Stomach (tissue), 4 donors: ENCODE data around the gene VEPH1.

Experiments
- EP300 ChIP-seq: sonication (generic); formaldehyde crosslinking; IDR thresholded peaks from one replicate; pipeline ENCODE4 v1.6.1; 2017; ENCODE audit warnings: antibody characterized with exemption
- POLR2A ChIP-seq, 4 donors: fragments of 450-650 bp; IDR thresholded peaks; one replicate each; pipeline ENCODE4 v1.6.1; 2016; ENCODE audit warnings: antibody characterized with exemption in 4 of 4, control low read depth in 2 of 4, mild to moderate bottlenecking in 1 of 4, moderate library complexity in 1 of 4
- POLR2AphosphoS5 ChIP-seq, 3 donors: sonication (generic); formaldehyde crosslinking; IDR thresholded peaks; one replicate each; pipeline ENCODE4 v1.6.1; 2016; ENCODE audit warnings: antibody characterized with exemption in 3 of 3
- TF ChIP-seq, protein P1 (sequence below), 7 experiments: fragments of 450-650 bp in 4 of 7; fragments of 200-600 bp in 3 of 7; sonication (generic) in 3 of 7; IDR thresholded peaks; one replicate each; pipeline ENCODE4 v1.5.1; 2016 to 2019; ENCODE audit warnings: antibody characterized with exemption in 7 of 7, control low read depth in 2 of 7, mild to moderate bottlenecking in 1 of 7

DNA sequence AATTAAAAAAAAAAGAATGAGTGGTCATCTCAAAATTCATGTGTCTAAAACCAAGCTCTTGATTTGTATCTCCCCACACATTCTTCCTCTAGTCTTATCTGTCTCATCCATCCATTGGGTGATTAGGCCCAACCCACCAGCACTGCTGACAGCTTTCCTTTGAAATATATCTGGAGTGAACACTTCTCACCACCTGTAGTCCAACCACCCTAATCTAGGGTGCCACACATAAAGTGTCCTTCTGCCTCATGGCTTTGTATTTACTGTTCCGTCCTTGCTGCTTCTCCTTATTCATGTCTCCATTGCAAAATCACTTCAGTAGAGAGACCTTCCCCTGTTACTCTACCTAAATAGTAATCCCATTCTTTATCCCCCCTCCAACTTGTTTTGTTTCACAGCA lies 149.0 kb downstream of the VEPH1 start:
- TF ChIP-seq, protein P1, sequence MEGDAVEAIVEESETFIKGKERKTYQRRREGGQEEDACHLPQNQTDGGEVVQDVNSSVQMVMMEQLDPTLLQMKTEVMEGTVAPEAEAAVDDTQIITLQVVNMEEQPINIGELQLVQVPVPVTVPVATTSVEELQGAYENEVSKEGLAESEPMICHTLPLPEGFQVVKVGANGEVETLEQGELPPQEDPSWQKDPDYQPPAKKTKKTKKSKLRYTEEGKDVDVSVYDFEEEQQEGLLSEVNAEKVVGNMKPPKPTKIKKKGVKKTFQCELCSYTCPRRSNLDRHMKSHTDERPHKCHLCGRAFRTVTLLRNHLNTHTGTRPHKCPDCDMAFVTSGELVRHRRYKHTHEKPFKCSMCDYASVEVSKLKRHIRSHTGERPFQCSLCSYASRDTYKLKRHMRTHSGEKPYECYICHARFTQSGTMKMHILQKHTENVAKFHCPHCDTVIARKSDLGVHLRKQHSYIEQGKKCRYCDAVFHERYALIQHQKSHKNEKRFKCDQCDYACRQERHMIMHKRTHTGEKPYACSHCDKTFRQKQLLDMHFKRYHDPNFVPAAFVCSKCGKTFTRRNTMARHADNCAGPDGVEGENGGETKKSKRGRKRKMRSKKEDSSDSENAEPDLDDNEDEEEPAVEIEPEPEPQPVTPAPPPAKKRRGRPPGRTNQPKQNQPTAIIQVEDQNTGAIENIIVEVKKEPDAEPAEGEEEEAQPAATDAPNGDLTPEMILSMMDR (IDR thresholded peaks at IDR 0.05): no peak
- TF ChIP-seq EP300: no peak
- no peak for TF ChIP-seq POLR2AphosphoS5 (IDR thresholded peaks at IDR 0.05)
- no peak for TF ChIP-seq POLR2A (IDR thresholded peaks at IDR 0.05)
